Smooth muscle cell (in vitro differentiated cells): ENCODE results near the gene STAT6. TPM values are rescaled to one million over a fixed set of nuclear protein-coding genes. Genes with fewer than 3 reads are reported as not detected.
A peak's percentile ranks its signal among the peaks of the same experiment; 100 is the strongest.

Experiments
- DNase-seq: peaks from one replicate; lab custom pipeline; 2025; ENCODE audit not compliant: unreplicated experiment; lab: John Stamatoyannopoulos, UW
- H2AFZ ChIP-seq: fragments of 200-600 bp; sonication (generic); 2 replicates; pipeline ENCODE4 v1.6.0; 2016; ENCODE audit warnings: antibody characterized with exemption, low read depth, mild to moderate bottlenecking
- H3F3A ChIP-seq: fragments of 200-600 bp; sonication (generic); 2 replicates; pipeline ENCODE4 v1.6.0; 2017; ENCODE audit warnings: antibody characterized with exemption, low read depth
- H3K27ac ChIP-seq: fragments of 200-600 bp; sonication (generic); 2 replicates; pipeline ENCODE4 v1.5.1; 2016; ENCODE audit warnings: low read depth, mild to moderate bottlenecking
- H3K27me3 ChIP-seq: fragments of 200-600 bp; sonication (generic); 2 replicates; pipeline ENCODE4 v1.6.1; 2016; ENCODE audit warnings: low read depth, mild to moderate bottlenecking
- H3K36me3 ChIP-seq: fragments of 200-600 bp; sonication (generic); 2 replicates; pipeline ENCODE4 v1.5.1; 2016; ENCODE audit warnings: low read depth
- H3K4me1 ChIP-seq: fragments of 200-600 bp; sonication (generic); 2 replicates; pipeline ENCODE4 v1.5.1; 2016; ENCODE audit warnings: low read depth
- H3K4me2 ChIP-seq: fragments of 200-600 bp; sonication (generic); 2 replicates; pipeline ENCODE4 v1.6.0; 2016; ENCODE audit warnings: mild to moderate bottlenecking
- H3K4me3 ChIP-seq: fragments of 200-600 bp; sonication (generic); 2 replicates; pipeline ENCODE4 v1.5.1; 2016; ENCODE audit warnings: mild to moderate bottlenecking
- H3K79me2 ChIP-seq: fragments of 200-600 bp; sonication (generic); 2 replicates; pipeline ENCODE4 v1.6.0; 2016; ENCODE audit warnings: low read depth, mild to moderate bottlenecking
- H3K9ac ChIP-seq: fragments of 200-600 bp; sonication (generic); 2 replicates; pipeline ENCODE4 v1.6.0; 2016; ENCODE audit warnings: low read depth
- H3K9me3 ChIP-seq: fragments of 200-600 bp; sonication (generic); replicated peaks from 2 replicates; pipeline ENCODE4 v1.5.1; 2016; ENCODE audit warnings: low read depth
- H4K20me1 ChIP-seq: fragments of 200-600 bp; sonication (generic); 2 replicates; pipeline ENCODE4 v1.6.0; 2016; ENCODE audit warnings: low read depth
- CTCF ChIP-seq: fragments of 200-600 bp; sonication (generic); IDR thresholded peaks from 2 replicates; pipeline ENCODE4 v1.5.1; 2017; ENCODE audit warnings: borderline replicate concordance, mild to moderate bottlenecking, antibody characterized with exemption; ENCODE audit not compliant: insufficient read depth, poor library complexity, severe bottlenecking
- WGBS: methylation state at CpG from one replicate; pipeline ENCODE4 v1.1.7; 2016; ENCODE audit warnings: low lambda C conversion rate; 5-methylcytosine and 5-hydroxymethylcytosine counted together
- polyA plus RNA-seq: library from polyadenylated mRNA; unstranded; fragments of >200 nt; fragmentation: Nextera tagmentation; extraction: Ambion mirVana; gene quantifications from 2 replicates; pipeline ENCODE4 v1.2.1, GENCODE V29; 2016
- total RNA-seq: library from RNA; depleted of rRNA; stranded (reverse); fragments of >200 nt; gene quantifications from 2 replicates; pipeline ENCODE4 v1.2.3, GENCODE V29; 2014

The STAT6 gene
- total and polyA plus RNA-seq, 2 experiments from 2014 or later = 38.7 to 39.1 TPM

GRCh38 chr12:57146961-57147944 lies 36.1 kb upstream of the STAT6 start, which contains the start of gene LRP1-AS:
TSS of gene LRP1-AS (minus strand) at chr12:57147619.
- peak within 1 kb of the TSS; percentile 70 for H3K4me2 ChIP-seq
- H3K9ac ChIP-seq = peak within 1 kb of the TSS; percentile 7
- no peak for DNase-seq
- peaks cover 100% of the 10 kb centered on the region for H4K20me1 ChIP-seq
- no peaks in the 10 kb centered on the region for H3K4me1 ChIP-seq
- peak within 1 kb of the TSS; percentile 9 for H3K4me3 ChIP-seq
- peaks cover 33% of the 10 kb centered on the region for H3K79me2 ChIP-seq
- WGBS = 56% methylated on average over 7 of the region's 8 CpGs
- no peak within 1 kb of the TSS for H2AFZ ChIP-seq
- no peak for TF ChIP-seq CTCF
- H3F3A ChIP-seq = peaks cover 15% of the 10 kb centered on the region
- no peaks in the 10 kb centered on the region for H3K27me3 ChIP-seq
- H3K36me3 ChIP-seq = no peaks in the 10 kb centered on the region
- no peaks in the 10 kb centered on the region for H3K9me3 ChIP-seq
- H3K27ac ChIP-seq = peak within 1 kb of the TSS; percentile 41

GRCh38 chr12:57146092-57146491 lies 34.9 kb upstream of the STAT6 start:
- Histone ChIP-seq H3F3A (peaks cover 15% of the 10 kb centered on the region), H3K4me1 (no peaks in the 10 kb centered on the region), H3K27me3 (no peaks in the 10 kb centered on the region), H3K4me2 (no peak overlapping the region), H3K79me2 (peaks cover 42% of the 10 kb centered on the region), H3K27ac (peak overlapping the region; percentile 41), H3K9me3 (no peaks in the 10 kb centered on the region), H2AFZ (no peak overlapping the region), H3K36me3 (peaks cover 6% of the 10 kb centered on the region), H3K4me3 (no peak overlapping the region), H4K20me1 (peaks cover 100% of the 10 kb centered on the region), H3K9ac (no peak overlapping the region)
- WGBS = 87% methylated on average over 2 of the region's 2 CpGs
- no peak for DNase-seq
- TF ChIP-seq CTCF = no peak

GRCh38 chr12:57145460-57146059 lies 34.4 kb upstream of the STAT6 start:
- Histone ChIP-seq H3K9me3 (no peaks in the 10 kb centered on the region), H3K4me3 (no peak overlapping the region), H3K4me1 (no peaks in the 10 kb centered on the region), H3K79me2 (peaks cover 41% of the 10 kb centered on the region), H3K36me3 (peaks cover 6% of the 10 kb centered on the region), H3K4me2 (no peak overlapping the region), H3K27ac (peak overlapping the region; percentile 41), H3K27me3 (no peaks in the 10 kb centered on the region), H3F3A (peaks cover 15% of the 10 kb centered on the region), H2AFZ (no peak overlapping the region), H3K9ac (no peak overlapping the region), H4K20me1 (peaks cover 100% of the 10 kb centered on the region)
- no peak for TF ChIP-seq CTCF
- DNase-seq = no peak
- WGBS = 90% methylated on average over 10 of the region's 10 CpGs
